ENCODE results near the gene SORCS2.

Gene SORCS2

DNA sequence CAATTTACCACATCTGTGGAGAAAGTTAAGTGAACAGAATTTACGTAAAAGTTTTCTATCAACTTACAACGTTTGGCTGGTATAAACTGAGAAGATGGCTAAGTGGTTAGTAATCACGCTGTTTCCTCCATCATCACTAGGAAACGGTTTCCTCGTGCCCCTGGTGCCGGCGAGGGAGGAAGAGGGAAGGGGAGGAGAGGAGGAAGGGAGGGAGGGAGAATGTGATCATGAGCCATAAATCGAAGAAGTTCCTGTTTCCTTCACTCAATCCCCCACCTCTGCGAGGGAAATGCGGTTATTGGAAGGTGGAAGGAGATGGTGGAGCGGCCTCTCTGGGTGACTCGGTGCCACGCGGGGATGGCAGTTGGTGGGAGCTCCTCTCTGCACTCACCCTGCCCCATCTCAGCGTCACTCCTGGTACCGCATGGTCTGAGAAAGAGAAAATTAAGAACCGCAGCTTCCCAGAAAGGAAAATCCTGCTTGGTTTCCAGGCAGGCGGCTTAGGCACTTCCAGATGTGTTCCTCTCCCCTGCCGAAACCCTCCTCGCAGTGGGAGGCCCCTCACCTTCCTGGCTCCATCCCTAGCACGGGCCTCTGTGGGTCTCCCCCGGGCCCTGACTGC lies 530.5 kb downstream of the SORCS2 start:
- no peak overlapping the region for H3K4me3 ChIP-seq (ENCODE audit: low read depth, low read length)
- TF ChIP-seq, protein P1, sequence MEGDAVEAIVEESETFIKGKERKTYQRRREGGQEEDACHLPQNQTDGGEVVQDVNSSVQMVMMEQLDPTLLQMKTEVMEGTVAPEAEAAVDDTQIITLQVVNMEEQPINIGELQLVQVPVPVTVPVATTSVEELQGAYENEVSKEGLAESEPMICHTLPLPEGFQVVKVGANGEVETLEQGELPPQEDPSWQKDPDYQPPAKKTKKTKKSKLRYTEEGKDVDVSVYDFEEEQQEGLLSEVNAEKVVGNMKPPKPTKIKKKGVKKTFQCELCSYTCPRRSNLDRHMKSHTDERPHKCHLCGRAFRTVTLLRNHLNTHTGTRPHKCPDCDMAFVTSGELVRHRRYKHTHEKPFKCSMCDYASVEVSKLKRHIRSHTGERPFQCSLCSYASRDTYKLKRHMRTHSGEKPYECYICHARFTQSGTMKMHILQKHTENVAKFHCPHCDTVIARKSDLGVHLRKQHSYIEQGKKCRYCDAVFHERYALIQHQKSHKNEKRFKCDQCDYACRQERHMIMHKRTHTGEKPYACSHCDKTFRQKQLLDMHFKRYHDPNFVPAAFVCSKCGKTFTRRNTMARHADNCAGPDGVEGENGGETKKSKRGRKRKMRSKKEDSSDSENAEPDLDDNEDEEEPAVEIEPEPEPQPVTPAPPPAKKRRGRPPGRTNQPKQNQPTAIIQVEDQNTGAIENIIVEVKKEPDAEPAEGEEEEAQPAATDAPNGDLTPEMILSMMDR (conservative IDR thresholded peaks at IDR 0.05; ENCODE audit: low read depth, low read length) = no peak
- no peak for DNase-seq (ENCODE audit: low read depth)

DNA sequence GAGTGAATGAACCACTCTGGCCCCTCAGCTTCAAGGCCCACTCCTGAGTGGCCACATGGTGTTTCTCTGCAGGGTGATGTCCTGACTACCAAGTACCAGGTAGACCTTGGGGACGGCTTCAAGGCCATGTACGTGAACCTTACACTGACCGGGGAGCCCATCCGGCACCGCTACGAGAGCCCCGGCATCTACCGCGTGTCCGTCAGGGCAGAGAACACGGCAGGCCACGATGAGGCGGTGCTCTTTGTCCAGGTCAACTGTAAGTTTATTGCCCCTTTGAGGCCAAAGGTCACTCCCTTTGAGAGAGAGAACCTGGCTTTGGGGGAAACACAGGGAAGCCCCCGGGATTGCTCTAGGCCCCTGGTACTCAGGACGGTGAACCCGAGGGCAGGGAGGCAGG lies 531.3 kb downstream of the SORCS2 start:
- no peak for DNase-seq (ENCODE audit: low read depth)
- H3K4me3 ChIP-seq (ENCODE audit: low read depth, low read length) = no peak overlapping the region
- TF ChIP-seq, protein P1 (conservative IDR thresholded peaks at IDR 0.05; ENCODE audit: low read depth, low read length) = no peak

DNA sequence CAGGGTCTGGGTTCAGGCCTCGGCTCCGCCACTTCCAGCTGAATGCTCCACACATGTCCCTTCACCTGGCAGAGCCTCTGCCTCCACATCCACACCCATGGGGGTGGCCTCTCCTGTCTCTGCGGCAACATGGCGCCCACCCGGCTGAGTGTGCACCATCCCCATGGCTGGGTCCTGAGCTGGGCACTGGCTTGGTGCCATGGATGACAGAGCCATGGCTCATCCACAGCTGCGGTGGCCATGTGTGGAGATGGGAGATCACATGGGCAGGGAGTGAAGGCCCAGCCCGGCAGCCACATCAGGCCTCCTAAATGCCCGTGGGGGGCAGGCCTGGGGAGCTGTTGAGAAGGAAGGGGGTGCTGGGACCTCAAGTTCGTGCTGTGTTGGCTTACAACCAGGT lies 533.6 kb downstream of the SORCS2 start:
- DNase-seq (ENCODE audit: low read depth) = no peak
- H3K4me3 ChIP-seq (ENCODE audit: low read depth, low read length) = no peak overlapping the region
- TF ChIP-seq, protein P1 (conservative IDR thresholded peaks at IDR 0.05; ENCODE audit: low read depth, low read length) = no peak

DNA sequence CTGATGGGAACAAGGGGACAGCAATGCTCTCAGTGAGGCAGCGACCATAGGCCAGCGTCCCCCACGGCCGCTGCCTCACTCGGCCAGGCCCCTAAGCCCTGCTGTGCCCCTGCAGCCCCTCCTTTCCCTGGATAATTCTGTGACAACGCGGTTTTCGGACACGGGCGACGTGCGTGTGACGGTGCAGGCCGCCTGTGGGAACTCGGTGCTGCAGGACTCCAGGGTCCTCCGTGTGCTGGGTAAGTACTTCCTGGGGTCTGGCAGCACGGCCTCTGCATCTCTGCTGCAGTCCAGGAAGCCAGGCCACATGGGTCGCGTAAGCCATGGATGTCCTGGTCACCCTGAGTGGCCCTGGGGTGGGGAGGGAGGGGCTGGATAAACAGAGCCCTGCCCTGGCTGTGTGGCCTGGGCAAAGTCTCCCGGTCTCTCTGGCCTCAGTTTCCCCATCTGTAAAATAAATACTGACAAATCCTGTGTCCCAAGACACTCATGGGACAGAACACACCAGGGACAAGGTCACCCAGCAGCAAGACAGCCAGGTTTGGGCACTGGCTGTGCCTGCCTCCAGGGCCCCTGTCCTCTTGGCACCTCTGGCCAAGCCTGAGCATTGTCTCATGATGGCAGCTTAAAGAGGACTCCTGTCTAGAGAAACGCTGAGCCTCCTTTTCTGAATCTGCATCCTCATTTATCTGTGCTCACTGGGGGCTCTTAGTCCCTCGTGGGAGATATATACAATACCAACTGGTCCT lies 534.5 kb downstream of the SORCS2 start:
- DNase-seq (ENCODE audit: low read depth) = no peak
- H3K4me3 ChIP-seq (ENCODE audit: low read depth, low read length) = no peak overlapping the region
- TF ChIP-seq, protein P1 (conservative IDR thresholded peaks at IDR 0.05; ENCODE audit: low read depth, low read length) = no peak

DNA sequence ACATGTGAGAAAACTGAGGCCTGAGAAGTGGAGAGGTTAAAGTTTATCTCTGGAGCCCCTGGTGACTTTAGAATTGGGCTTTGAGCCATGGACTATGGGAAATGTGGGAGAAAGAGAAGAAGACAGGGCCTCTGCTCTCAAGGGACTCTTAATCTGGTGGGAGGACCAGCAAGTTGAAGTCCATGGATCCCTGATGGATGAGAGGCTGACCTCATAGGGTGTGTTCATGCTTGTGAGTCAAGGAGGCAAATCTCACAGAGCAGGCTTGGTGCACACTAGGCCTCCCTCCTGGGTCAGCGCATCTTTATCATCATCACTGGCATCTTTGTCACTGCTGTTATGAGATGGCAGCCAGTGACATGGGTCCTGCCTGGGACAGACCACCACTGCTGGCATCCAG lies 535.4 kb downstream of the SORCS2 start:
- TF ChIP-seq, protein P1 (conservative IDR thresholded peaks at IDR 0.05; ENCODE audit: low read depth, low read length) = no peak
- no peak overlapping the region for H3K4me3 ChIP-seq (ENCODE audit: low read depth, low read length)
- DNase-seq (ENCODE audit: low read depth) = no peak

DNA sequence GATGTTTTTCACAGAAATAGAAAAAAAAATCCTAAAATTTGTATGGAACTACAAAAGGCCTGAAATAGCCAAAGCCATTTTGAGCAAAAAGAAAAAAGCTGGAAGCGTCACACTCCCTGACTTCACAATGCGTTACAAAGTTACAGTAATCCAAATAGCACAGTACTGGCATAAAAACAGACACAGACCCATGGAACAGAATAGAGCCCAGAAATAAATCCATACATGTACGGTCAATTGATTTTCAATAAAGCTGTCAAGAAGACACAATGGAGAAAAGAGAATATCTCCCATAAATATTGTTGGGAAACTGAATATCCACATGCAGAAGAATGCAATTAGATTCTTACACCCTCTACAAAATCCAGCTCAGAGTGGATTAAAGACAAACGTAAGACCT lies 539.1 kb downstream of the SORCS2 start:
- no peak for DNase-seq (ENCODE audit: low read depth)
- TF ChIP-seq, protein P1 (conservative IDR thresholded peaks at IDR 0.05; ENCODE audit: low read depth, low read length) = no peak
- no peak overlapping the region for H3K4me3 ChIP-seq (ENCODE audit: low read depth, low read length)

DNA sequence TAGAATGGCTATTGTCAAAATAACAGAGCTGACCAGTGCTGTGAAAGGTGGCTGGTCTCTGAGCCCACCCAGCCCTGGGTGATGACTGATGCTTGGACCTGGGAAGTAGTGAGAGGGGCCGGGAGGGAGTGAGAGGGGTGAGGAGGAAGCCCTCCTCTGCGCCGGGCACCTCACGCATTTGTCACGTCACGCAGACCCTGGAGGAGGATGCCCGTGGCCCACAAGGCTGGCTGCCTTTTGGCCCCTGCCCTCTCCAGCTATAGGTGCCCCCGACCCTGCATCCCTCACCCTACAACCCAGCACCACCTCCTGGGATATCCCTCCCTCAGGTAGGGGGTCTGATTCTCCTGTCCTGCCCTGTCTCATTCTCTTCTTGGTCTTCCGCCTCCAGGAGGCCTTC lies 539.9 kb downstream of the SORCS2 start:
- H3K4me3 ChIP-seq (ENCODE audit: low read depth, low read length) = no peak overlapping the region
- TF ChIP-seq, protein P1 (conservative IDR thresholded peaks at IDR 0.05; ENCODE audit: low read depth, low read length) = no peak
- DNase-seq (ENCODE audit: low read depth) = no peak

Data from choroid plexus epithelial cell (primary cell).